ENCODE measurements around the gene POC1A.
"Not testable (repeated sequence)": the region's sequence is repeated elsewhere in the genome, so short reads cannot be mapped to it uniquely, and the experiment has no call there.

POC1A gene

GRCh38 chr3:52184690-52185089 lies 30.5 kb upstream of the POC1A start:
- no peak for DNase-seq (ENCODE audit: low read depth in 2 of 2, low spot score in 1 of 2)

GRCh38 chr3:52183786-52184445 lies 29.7 kb upstream of the POC1A start:
- DNase-seq (ENCODE audit: low read depth in 2 of 2, low spot score in 1 of 2) = no peak

GRCh38 chr3:52182691-52183090 lies 28.5 kb upstream of the POC1A start:
- DNase-seq (ENCODE audit: low read depth in 2 of 2, low spot score in 1 of 2) = no peak

- DNase-seq (ENCODE audit: low read depth in 2 of 2, low spot score in 1 of 2) = no peak
These were observed 28.0 kb upstream of the POC1A start for GRCh38 chr3:52182196-52182595.

GRCh38 chr3:52181543-52181942 lies 27.3 kb upstream of the POC1A start:
- DNase-seq (ENCODE audit: low read depth in 2 of 2, low spot score in 1 of 2) = no peak

- no peak for DNase-seq (ENCODE audit: low read depth in 2 of 2, low spot score in 1 of 2)
These were observed 24.3 kb upstream of the POC1A start for GRCh38 chr3:52178537-52178936.

- DNase-seq (ENCODE audit: low read depth in 2 of 2, low spot score in 1 of 2) = not testable (repeated sequence)
These were observed 23.9 kb upstream of the POC1A start for GRCh38 chr3:52178126-52178525.

GRCh38 chr3:52177701-52178042 lies 23.4 kb upstream of the POC1A start:
- DNase-seq (ENCODE audit: low read depth in 2 of 2, low spot score in 1 of 2) = no peak

GRCh38 chr3:52176951-52177700 lies 22.9 kb upstream of the POC1A start:
- DNase-seq (ENCODE audit: low read depth in 2 of 2, low spot score in 1 of 2) = no peak

- DNase-seq (ENCODE audit: low read depth in 2 of 2, low spot score in 1 of 2) = no peak
These were observed 22.0 kb upstream of the POC1A start for GRCh38 chr3:52176180-52176752.

- no peak for DNase-seq (ENCODE audit: low read depth in 2 of 2, low spot score in 1 of 2)
These were observed 21.4 kb upstream of the POC1A start for GRCh38 chr3:52175416-52176179.

GRCh38 chr3:52174896-52175295 lies 20.7 kb upstream of the POC1A start:
- DNase-seq (ENCODE audit: low read depth in 2 of 2, low spot score in 1 of 2) = no peak

GRCh38 chr3:52173101-52173500 lies 18.9 kb upstream of the POC1A start:
- no peak for DNase-seq (ENCODE audit: low read depth in 2 of 2, low spot score in 1 of 2)

- no peak for DNase-seq (ENCODE audit: low read depth in 2 of 2, low spot score in 1 of 2)
These were observed 18.1 kb upstream of the POC1A start for GRCh38 chr3:52172262-52172757.

GRCh38 chr3:52171514-52172261 lies 17.5 kb upstream of the POC1A start:
- no peak for DNase-seq (ENCODE audit: low read depth in 2 of 2, low spot score in 1 of 2)

GRCh38 chr3:52170217-52170616 lies 16.0 kb upstream of the POC1A start:
- not testable (repeated sequence) for DNase-seq (ENCODE audit: low read depth in 2 of 2, low spot score in 1 of 2)

GRCh38 chr3:52167240-52167639 lies 13.0 kb upstream of the POC1A start:
- DNase-seq (ENCODE audit: low read depth in 2 of 2, low spot score in 1 of 2) = no peak

- no peak for DNase-seq (ENCODE audit: low read depth in 2 of 2, low spot score in 1 of 2)
These were observed 8.1 kb upstream of the POC1A start for GRCh38 chr3:52162250-52162872.

- no peak for DNase-seq (ENCODE audit: low read depth in 2 of 2, low spot score in 1 of 2)
These were observed 5.3 kb upstream of the POC1A start for GRCh38 chr3:52159503-52159902.

- DNase-seq (ENCODE audit: low read depth in 2 of 2, low spot score in 1 of 2) = no peak
These were observed 1.7 kb upstream of the POC1A start for GRCh38 chr3:52155912-52156311.
